Epidermal melanocyte (primary cell): ENCODE measurements around the gene DNM3.

Source experiments
- DNase-seq: peaks from one replicate; pipeline ENCODE4 v3.0.0; 2011; ENCODE audit warnings: low spot score; ENCODE audit not compliant: insufficient read length

DNM3 gene

GRCh38 chr1:172095846-172096245, 254.5 kb downstream of the DNM3 start:
- DNase-seq = no peak

- DNase-seq = no peak
Measured at GRCh38 chr1:172105230-172105629, 263.9 kb downstream of the DNM3 start.

GRCh38 chr1:172107316-172107975, 266.1 kb downstream of the DNM3 start:
- peak; percentile 23 for DNase-seq

GRCh38 chr1:172108161-172108893, 267.0 kb downstream of the DNM3 start:
- DNase-seq = no peak

- no peak for DNase-seq
Measured at GRCh38 chr1:172109359-172109758, 268.1 kb downstream of the DNM3 start.

GRCh38 chr1:172112576-172112975, 271.3 kb downstream of the DNM3 start:
- DNase-seq = no peak

GRCh38 chr1:172117800-172118199, 276.5 kb downstream of the DNM3 start:
- DNase-seq = no peak

GRCh38 chr1:172118618-172119017, 277.3 kb downstream of the DNM3 start:
- no peak for DNase-seq

GRCh38 chr1:172119184-172119583, 277.9 kb downstream of the DNM3 start:
- no peak for DNase-seq

GRCh38 chr1:172120381-172120780, 279.1 kb downstream of the DNM3 start:
- DNase-seq = no peak

- no peak for DNase-seq
Measured at GRCh38 chr1:172121081-172121717, 279.9 kb downstream of the DNM3 start.

GRCh38 chr1:172122381-172122780, 281.1 kb downstream of the DNM3 start:
- no peak for DNase-seq

- DNase-seq = no peak
Measured at GRCh38 chr1:172125250-172125649, 284.0 kb downstream of the DNM3 start.

- no peak for DNase-seq
Measured at GRCh38 chr1:172125812-172126430, 284.6 kb downstream of the DNM3 start.

GRCh38 chr1:172132836-172133235, 291.5 kb downstream of the DNM3 start:
- no peak for DNase-seq

GRCh38 chr1:172134087-172134731, 292.9 kb downstream of the DNM3 start:
- DNase-seq = no peak

- no peak for DNase-seq
Measured at GRCh38 chr1:172135076-172135672, 293.9 kb downstream of the DNM3 start.

GRCh38 chr1:172135978-172136610, 294.8 kb downstream of the DNM3 start:
- DNase-seq = no peak

- no peak for DNase-seq
Measured at GRCh38 chr1:172136925-172137324, 295.6 kb downstream of the DNM3 start.

GRCh38 chr1:172137703-172138454, 296.6 kb downstream of the DNM3 start:
- no peak for DNase-seq
